KMS-11 (cell line): Measurements from ENCODE around the gene CDCP2.

Experiments used
- H2AFZ ChIP-seq: fragments of 200-600 bp; sonication (generic); 2 replicates; pipeline ENCODE4 v1.6.1; 2016; ENCODE audit warnings: antibody characterized with exemption, mixed run types, low read depth
- H3K27ac ChIP-seq: fragments of 200-600 bp; sonication (generic); 2 replicates; pipeline ENCODE4 v1.6.1; 2016; ENCODE audit warnings: mild to moderate bottlenecking, mixed run types
- H3K27me3 ChIP-seq: fragments of 200-600 bp; sonication (generic); 2 replicates; pipeline ENCODE4 v1.6.1; 2017; ENCODE audit warnings: mild to moderate bottlenecking, low read depth, mixed run types, moderate library complexity; ENCODE audit not compliant: insufficient read depth
- H3K36me3 ChIP-seq: fragments of 200-600 bp; sonication (generic); 2 replicates; pipeline ENCODE4 v1.6.1; 2017; ENCODE audit warnings: mild to moderate bottlenecking, mixed run types; ENCODE audit not compliant: insufficient read depth
- H3K4me1 ChIP-seq: fragments of 200-600 bp; sonication (generic); 2 replicates; pipeline ENCODE4 v1.6.1; 2016; ENCODE audit warnings: mild to moderate bottlenecking, low read depth, mixed run types; ENCODE audit not compliant: poor library complexity, severe bottlenecking
- H3K4me2 ChIP-seq: fragments of 200-600 bp; sonication (generic); 2 replicates; pipeline ENCODE4 v1.7.0; 2016; ENCODE audit warnings: mild to moderate bottlenecking, mixed run types
- H3K4me3 ChIP-seq: fragments of 200-600 bp; sonication (generic); IDR thresholded peaks from 2 replicates; pipeline ENCODE4 v1.6.1; 2017; ENCODE audit warnings: low read depth, low read length, mixed read lengths; ENCODE audit not compliant: insufficient read depth
- H3K79me2 ChIP-seq: fragments of 200-600 bp; sonication (generic); 2 replicates; pipeline ENCODE4 v1.6.1; 2016; ENCODE audit warnings: low read depth, mixed run types; ENCODE audit not compliant: insufficient read depth
- H3K9ac ChIP-seq: fragments of 200-600 bp; sonication (generic); 2 replicates; pipeline ENCODE4 v1.6.1; 2016; ENCODE audit warnings: mild to moderate bottlenecking, mixed run types
- H4K20me1 ChIP-seq: fragments of 200-600 bp; sonication (generic); 2 replicates; pipeline ENCODE4 v1.6.1; 2016; ENCODE audit warnings: mild to moderate bottlenecking, mixed run types; ENCODE audit not compliant: insufficient read depth
- CTCF ChIP-seq: fragments of 200-600 bp; sonication (generic); conservative IDR thresholded peaks from 2 replicates; pipeline ENCODE4 v1.6.1; 2017; ENCODE audit warnings: low read depth, mild to moderate bottlenecking, antibody characterized with exemption, low read length, moderate library complexity, mixed read lengths

The CDCP2 gene

GRCh38 chr1:54084794-54085193, 68.0 kb downstream of the CDCP2 start:
- Histone ChIP-seq H3K4me1 (no peaks in the 10 kb centered on the region), H3K79me2 (no peaks in the 10 kb centered on the region), H3K27me3 (no peaks in the 10 kb centered on the region), H3K9ac (no peak overlapping the region), H3K4me2 (no peak overlapping the region), H3K27ac (no peak overlapping the region), H4K20me1 (no peaks in the 10 kb centered on the region), H3K4me3 (no peak overlapping the region), H2AFZ (no peak overlapping the region), H3K36me3 (no peaks in the 10 kb centered on the region)
- TF ChIP-seq CTCF = no peak
